Dermis blood vessel endothelial cell (primary cell): ENCODE results near the gene BPGM. TPM values are rescaled to one million over a fixed set of nuclear protein-coding genes. Genes with fewer than 3 reads are reported as not detected.
"Not testable (repeated sequence)": the region's sequence is repeated elsewhere in the genome, so short reads cannot be mapped to it uniquely, and the experiment has no call there.

ENCODE experiments used
- DNase-seq: peaks from one replicate; pipeline ENCODE4 v3.0.0; 2010
- total RNA-seq: library from RNA; depleted of rRNA; stranded (reverse); fragments of >200 nt; gene quantifications from 2 replicates; pipeline ENCODE4 v1.2.3, GENCODE V29; 2014

Gene BPGM
- total RNA-seq, 1 donor from 2014 or later: 20.3 TPM

DNA sequence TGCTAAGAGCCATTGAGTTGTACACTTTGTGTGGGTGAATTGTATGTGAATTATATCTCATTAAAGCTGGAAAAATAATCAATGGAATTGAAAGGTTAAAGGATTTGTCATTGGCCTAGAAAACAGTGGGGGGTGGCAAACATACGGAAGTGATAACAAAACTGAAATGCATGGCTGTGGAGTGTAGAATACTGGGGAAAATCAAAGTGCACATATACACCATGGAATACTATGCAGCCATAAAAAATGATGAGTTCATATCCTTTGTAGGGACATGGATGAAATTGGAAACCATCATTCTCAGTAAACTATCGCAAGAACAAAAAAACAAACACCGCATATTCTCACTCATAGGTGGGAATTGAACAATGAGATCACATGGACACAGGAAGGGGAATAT, 18.4 kb downstream of the BPGM start:
- DNase-seq: not testable (repeated sequence)

DNA sequence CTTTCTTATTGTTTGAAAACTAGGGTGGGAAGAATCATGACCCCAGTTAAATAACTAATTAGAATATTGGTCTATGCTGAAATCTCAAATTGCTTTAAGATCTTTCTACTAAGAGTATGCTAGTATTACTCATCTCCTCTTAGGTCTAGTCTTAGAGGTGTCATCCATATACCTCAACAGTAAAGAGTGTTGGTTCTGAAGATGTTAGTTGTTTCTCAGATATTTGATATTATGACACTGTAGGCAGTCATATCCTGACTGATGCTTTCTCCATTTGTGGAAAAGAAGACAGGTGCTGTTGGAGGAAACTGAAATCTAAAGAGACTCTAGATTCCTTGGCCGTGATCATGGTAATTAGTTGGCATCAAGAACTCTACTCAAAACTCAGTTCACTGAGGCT, 21.2 kb downstream of the BPGM start:
- DNase-seq: no peak

DNA sequence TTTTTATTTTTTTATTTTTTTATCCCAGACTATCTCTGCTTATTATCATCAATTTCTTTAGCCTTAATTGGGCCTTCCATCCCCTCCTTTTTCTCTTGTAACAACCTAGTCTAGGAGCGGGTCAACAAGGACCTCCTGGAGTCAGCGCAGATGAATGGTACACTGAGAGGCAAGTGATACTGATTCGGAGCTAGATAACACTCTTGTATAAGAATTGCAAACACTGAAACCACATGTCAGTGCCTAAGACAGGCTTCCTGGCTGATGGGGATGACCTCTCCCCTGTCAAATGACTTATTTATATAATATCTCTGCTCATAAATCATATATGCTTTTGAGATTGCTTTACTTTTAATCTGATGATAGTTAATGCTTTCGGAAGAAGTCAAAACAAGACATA, 22.7 kb downstream of the BPGM start:
- peak; percentile 39 for DNase-seq

DNA sequence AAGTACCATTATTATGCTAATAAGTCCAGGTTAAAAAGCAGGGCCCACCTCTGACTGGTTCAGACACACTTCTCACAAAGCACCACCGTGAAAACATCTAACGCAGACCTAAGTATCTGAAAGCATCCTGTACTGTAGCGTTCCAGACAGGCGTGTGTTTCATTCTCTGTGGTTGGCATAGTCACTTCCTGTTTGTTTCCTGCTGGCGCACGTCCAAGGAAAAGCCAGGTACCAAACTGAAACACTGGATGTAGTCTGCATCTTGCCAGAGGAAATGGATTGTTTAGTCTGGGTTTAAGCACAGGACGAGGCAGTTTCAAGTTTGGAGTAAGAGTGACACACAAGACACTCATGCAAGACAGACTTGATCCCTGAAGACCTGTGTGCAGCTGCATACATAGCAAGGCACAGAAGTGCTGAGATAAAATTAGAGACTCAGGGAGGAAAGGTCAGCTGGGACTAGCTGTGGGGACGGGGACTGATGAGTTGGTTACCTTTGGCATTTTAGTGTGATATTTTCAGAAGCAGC, 23.3 kb downstream of the BPGM start:
- DNase-seq: peak; percentile 98

DNA sequence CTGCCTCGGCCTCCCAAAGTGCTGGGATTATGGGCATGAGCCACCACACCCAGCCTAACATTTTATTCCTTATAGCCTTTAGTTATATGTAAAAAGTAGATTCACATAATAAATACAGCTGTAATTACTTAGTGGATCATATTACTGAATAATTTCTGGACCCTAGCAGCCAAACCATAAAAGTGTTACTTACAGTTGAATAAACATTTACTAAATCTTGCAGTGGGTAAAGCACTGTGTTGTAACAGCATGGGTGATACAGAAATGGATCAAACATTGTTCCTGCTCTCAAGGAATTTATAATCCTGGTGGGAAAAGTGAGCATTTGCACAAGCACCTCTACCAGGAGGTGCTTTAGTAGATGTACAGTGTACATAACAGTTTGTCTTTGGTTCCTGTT, 25.0 kb downstream of the BPGM start:
- DNase-seq: no peak

DNA sequence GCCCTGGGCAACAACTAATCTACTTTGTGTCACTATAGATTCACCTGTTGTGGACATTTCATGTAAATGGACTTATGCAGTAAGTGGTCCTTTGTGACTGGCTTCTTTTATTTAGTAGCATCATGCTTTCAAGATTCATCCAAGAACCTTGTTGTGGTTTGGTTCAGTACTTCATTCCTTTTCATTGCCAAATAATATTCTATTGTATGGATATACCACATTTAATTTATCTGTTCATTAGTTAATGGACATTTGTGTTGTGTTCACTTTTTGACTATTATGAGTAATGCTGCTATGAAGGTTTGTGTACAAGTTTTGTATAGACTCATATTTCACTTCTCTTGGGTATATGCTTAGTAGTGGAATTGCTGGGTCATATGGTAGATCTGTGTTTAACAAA, 27.8 kb downstream of the BPGM start:
- DNase-seq: no peak

DNA sequence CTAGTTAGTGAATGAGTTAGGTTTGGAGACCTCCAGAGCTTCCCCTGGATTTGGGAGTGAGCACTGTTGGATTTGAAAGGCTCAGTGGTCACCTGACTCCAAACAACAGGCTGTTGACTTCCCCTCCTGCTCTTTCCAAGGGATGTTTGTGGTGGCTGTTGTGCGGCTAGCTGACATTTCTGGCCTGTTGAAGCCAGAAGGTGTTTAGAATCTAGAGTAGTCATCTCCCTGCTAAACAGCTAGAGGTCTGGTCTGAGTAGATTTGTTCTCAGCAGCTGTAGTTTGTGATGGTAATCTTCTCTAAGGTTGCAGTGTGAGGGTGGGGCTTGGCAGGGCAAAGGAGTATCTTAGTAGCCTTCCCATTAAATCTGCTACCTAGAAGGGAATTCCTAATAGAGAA, 30.1 kb downstream of the BPGM start:
- DNase-seq: no peak

DNA sequence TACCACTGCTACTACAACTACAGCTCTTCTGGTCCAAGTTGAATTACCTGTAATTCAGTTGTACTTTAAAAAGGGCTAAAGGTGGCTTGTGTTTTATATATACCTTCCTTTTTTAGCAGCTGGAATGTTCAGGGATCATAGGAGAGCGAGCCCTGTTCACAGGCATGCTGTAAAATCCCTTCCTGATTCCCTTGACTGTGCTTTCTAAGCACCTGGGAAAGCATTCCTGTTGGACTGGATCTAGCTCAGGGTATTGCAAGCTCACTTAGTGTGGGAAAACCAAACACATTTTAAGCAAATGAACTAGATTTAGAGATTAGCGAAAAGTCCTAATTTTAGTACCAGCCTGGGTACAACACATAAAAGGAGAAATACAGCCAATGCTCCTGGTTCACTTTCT, 31.5 kb downstream of the BPGM start:
- DNase-seq: no peak

DNA sequence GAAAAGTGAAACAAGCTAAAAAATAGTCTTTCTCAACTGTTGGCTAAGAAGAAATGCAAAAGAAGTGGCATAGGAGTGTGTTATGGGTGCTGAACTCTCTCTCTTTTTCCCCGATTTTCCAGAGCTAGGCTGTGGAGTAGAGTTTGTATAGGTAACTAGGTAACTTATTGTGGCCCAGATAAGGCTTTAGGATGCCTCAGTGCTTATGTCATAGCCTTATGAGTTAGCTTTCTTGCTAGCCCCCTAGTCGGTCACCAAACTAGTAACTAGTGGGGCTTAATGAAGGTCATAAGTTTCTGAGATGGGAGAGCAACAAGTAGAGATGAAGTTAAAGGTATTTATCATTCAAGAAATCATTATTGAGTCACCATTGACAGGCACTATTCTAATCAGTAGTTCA, 32.4 kb downstream of the BPGM start:
- no peak for DNase-seq

DNA sequence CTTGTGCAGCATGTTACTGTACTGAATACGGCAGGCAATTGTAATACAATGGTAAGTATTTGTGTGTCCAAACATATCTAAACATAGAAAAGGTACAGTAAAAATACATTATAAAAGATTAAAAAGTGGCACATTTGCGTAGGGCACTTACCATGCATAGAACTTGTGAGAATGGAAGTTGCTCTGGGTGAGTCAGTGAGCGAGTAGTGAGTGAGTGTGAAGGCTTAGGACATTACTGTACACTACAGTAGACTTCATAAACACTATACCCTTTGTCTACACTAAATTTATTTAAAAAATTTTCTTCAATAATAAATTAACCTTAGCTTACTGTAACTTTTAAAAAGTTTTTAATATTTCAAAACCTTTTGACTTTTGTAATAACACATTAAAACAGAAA, 37.5 kb downstream of the BPGM start:
- DNase-seq: no peak

DNA sequence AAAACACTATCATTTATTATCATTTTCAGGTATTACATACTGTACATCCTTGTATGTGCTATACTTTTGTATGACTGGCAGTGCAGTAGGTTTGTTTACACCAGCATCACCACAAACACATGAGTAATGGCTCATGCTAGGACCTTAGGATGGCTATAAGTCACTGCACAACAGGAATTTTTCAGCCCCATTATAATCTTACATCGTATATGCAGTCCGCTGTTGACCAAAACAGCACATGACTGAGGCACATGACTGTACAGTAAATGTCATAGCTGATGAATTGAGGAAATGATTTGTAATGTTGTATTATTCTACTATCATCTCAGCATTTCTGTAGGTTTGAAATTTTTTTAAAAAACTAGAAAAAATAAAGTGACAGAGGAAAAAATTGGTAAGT, 38.6 kb downstream of the BPGM start:
- peak; percentile 39 for DNase-seq

DNA sequence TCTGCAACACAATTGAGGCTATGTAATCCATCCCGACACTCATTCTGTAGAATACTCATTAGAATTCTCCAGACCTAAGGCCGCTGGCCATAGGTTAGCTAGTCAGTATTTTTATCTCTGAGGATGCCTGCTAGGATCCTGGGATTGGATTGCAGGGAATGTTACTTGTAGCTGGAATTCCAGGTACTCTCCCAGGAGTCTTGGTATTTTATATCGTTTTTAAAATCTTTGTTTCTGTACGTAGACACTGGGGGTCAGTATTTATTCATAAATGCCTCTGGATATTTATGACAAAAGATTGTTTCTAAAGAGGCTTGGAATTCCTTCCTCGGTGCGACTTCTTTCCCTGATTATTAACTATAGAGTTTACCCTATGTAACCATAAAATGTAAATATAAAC, 40.1 kb downstream of the BPGM start:
- peak; percentile 57 for DNase-seq

DNA sequence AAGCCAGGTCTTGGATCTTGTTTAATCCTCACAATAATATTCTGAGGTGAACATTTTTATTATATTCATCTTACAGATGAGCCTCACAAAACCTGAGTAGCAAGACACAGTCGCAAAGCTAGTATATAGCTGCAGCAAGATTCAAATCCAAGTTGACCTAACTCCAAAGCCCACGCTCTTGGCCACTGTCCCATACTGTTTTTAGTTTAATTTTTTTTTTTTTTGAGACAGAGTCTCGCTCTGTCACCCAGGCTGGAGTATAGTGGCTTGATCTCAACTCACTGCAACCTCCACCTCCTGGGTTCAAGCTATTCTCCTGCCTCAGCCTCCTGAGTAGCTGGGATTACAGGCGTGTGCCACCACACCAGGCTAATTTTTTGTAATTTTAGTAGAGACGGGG, 42.9 kb downstream of the BPGM start:
- DNase-seq: not testable (repeated sequence)

DNA sequence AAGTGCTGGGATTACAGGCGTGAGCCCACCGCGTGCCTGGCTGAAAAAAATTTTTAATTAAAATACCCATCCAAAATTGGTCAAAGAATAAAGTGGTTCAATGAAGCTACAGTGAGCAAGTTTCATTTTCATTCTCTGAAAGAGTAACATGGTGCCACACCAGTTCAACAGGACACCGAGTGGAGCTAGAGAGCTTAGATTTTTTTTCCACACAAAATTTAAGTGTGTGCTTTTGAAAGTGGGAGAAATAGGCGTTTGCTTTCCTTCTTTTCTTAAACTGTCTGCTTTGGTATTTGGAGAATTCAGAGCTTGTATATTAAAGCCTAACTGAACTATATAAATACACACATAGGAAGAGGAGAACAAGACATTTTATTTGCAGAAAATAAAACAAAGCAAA, 43.4 kb downstream of the BPGM start:
- peak; percentile 52 for DNase-seq

DNA sequence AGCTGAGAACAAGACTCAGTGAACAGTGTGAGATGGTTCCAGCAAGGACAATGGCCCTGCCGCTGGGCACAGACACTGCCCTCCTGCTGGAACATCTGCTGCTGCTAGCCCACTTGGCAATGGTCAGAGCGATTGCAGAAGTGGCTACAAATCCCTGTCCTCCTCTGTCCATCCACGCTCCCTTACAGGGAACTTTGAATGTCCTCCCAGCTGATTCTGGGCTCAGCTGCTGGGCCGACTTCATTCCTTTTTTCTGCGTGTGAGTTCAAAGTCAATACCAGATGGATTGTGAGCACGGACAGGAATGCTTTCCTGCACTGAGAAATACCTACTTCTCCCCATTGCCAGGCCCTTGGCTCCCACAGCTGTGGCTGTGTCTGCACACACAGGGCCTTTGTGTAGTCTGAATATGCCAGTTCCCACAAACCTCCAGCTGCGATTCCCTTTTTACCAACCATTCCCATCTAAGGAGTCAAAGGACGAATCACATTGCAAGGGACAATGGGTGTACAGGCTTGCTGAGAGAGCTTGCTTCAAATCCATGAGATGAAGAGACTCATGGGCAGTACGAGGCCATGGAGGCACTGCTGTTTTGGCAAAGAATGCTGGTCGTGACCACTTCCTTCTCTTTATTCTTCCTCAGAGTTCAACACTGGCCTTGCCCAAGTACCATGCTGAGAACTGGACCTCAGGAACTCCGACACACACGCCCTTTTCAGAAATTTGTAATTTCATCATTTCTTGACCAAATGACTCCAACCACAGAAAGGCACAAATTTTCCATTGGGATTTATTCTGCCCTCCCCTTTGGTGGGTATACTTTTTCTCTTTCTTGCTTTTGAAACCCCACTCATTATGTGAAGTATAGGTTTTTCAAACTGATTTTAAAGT, 44.2 kb downstream of the BPGM start:
- no peak for DNase-seq

DNA sequence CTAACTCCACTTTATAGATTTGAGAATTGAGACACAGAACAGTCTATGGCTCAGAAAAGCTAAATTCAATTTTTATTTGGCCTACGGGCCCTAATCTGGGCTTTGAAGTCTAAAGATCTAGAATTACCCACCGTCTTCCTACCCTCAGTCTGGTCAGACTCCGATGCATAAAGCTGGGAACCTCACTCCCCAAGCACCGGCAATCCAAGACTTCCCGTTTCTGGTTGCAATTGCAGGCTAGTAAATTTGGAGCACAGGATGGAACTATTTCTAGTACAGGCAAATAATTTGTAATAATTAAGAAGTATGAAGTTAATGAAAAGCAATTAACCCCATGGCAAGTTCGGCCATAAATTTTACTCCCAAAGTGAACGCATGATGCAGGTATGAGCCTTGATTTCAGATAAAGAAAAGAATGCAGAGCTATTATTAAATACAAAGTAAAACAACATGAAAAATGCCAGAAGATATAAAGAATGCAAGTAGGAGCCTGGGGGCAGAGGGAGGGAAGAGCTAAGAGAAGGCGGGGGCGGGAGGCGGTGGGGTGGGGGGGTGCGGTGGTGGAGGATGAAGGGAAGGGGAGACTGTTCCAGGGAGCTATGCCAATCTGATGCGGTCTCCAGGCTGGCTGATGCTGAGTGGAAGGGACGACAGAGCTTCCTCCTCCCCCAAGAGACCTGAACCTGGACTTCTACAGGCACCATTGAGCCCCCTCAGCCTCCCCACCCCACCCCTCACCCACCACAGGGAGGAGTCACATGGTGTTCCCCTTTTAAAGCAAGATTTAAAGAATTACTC, 45.1 kb downstream of the BPGM start:
- no peak for DNase-seq

DNA sequence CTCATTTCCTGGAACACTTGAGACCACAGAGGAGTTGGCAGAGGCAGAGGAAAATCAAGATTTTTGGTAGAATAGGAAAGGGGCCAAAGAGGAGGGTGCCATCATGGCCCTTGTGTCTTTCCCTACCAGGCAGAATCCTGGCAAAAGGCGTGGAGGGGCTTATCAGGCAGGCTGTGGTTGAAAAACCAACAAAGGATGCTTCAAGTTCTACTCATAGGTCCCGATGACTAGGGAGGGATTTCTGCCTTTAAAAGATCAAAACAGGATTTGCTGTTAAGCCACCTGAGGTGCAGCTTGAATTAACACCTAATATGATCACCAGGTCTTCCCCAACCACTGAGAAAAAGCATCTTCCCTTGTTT, 45.7 kb downstream of the BPGM start:
- DNase-seq: no peak

DNA sequence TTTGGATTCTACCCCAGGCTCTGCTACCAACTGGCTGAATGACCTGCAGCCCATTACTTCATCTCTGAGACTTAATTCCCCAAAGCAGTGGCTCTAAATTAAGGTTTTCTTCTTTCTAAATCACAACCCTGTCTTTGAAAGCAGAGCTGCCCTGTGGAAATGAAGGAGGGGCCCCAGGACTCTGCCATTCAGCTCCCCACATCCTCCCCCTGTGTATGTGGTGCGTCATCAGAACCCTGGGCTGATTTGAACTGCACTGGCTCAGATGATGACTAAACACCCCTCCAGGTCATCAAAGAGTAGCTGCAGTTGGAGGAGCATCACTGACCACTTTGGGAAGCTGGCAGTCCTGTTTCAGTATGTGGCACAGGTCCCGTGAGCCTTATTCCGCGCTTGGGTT, 46.6 kb downstream of the BPGM start:
- peak; percentile 10 for DNase-seq

DNA sequence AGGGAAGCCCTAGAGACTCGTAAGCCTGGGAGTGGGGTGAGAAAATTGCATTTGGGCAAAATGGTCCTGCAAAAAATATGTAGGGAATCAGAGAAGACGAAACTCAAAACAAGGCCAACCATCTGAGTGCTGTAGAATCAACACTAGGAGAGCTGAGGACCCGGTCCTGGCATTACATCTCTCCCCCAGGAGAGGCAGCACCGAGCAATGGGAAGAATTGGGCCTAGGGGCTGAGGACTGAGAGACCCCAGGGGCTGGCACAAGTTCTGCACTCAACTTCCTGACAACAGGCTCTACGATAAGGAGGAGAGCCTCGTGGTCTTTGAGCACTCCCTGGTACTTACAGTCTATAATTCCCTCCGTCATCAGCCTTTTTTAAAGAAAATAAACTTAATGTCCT, 47.6 kb downstream of the BPGM start:
- no peak for DNase-seq

DNA sequence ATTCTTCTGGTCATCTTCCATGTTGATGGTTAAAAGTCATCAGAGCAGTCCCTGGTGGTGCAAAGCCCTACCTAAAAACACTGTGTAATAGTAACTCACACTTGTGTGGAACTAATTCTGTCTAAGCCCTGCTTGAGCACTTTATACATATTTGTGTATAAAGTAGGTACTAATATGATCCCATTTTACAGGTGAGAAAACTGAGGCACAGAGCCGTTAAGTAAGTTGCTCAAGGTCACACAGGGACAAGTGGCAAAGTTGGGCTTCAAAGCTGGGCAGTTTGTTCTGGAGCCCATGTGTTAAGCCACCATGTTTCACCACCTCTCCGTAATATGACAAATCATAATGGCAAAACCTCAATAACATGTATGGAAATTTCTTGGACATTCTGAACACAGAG, 48.1 kb downstream of the BPGM start:
- DNase-seq: no peak

DNA sequence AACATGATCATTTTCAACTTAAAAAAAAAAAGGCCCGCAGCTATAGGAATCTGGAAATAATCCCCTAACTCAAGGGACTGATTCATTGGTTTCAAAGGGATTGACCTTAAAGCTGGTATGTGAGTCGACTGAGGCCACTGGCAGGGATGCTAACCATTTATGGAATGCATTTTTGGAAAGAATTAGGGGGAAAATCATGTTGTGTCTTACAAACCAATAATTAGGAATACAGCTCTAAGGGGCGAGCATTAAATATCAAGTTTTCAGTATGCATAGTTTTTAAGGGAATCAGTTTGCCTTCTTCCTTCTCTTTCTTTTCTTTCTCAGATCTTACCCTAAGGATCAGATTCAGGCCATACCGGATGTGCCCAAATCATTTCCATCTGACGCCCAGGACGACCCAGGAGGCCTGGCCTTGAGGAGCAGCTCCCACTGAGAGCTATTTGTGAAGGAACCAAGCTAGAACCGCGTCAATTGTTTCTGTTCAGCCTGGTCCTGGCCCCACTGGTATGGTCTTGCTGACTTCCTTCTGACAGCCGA, 48.7 kb downstream of the BPGM start:
- no peak for DNase-seq

DNA sequence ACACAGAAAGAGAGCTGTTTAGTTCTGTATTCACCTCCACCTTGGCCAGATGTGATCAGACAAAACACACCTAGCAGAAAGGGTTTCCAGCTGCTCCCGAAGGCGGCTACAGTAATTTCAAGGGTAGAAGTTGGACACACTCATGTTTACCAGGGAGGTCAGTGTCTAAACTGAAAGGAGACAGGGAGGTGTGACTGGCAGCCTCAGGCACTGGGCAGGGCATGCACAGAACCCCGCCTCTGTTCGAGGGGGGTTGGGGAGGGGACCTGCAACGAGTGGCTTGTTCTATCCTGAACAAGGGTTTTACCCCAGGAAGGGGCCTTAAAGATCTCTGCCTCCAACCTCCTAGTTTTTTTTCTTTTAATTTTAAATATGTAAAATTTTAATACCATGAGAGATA, 49.6 kb downstream of the BPGM start:
- no peak for DNase-seq

DNA sequence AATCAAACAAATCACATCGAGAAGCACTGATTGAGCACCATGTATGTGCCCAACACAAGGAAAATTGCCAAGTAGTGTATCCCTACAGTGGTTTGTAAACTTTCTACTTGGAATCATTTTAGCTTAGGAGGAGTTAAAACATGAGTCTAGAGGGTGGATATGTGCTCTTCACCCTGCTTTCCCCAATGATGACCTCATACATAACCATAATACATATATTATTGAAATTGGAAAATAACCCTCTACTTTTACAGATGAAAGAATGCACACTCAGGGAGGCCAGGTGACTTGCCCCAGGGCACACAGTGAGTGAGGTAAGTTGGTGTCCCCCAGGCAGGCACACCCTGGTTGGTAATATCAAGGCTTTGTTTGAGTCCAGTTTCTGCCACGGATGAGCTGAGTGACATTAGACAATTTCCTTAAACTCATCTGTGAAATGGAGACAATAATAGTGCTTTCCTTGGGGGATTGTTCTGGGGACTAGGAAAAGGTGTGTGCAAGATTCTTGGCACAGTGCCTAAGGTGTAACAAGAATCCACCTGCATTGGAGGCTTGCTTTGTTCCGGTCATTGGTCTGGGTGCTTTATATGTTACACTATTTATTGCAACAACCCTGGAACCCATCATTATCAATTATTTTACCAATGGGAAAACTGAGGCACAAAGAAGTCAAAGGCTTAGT, 50.7 kb downstream of the BPGM start:
- no peak for DNase-seq
